Parathyroid adenoma (tissue), 2 donors: ENCODE data around the gene TMSB15C.

Experiments used
- H2AFZ ChIP-seq: fragments of 300-600 bp; sonication (generic); one replicate; pipeline ENCODE4 v1.7.0; 2017; ENCODE audit warnings: antibody characterized with exemption, mild to moderate bottlenecking
- H3K27ac ChIP-seq: fragments of 300-600 bp; sonication (generic); one replicate; pipeline ENCODE4 v1.7.0; 2017
- H3K27me3 ChIP-seq: fragments of 300-600 bp; sonication (generic); one replicate; pipeline ENCODE4 v1.7.0; 2017; ENCODE audit warnings: low read length; ENCODE audit not compliant: control insufficient read depth, insufficient read depth
- H3K36me3 ChIP-seq: fragments of 300-600 bp; sonication (generic); one replicate; pipeline ENCODE4 v1.7.0; 2017; ENCODE audit warnings: low read length; ENCODE audit not compliant: control insufficient read depth, insufficient read depth
- H3K4me1 ChIP-seq: fragments of 300-600 bp; sonication (generic); one replicate; pipeline ENCODE4 v1.7.0; 2017; ENCODE audit warnings: control low read depth
- H3K4me2 ChIP-seq: fragments of 300-600 bp; sonication (generic); one replicate; pipeline ENCODE4 v1.7.0; 2017; ENCODE audit warnings: low read length
- H3K4me3 ChIP-seq: fragments of 300-600 bp; sonication (generic); one replicate; pipeline ENCODE4 v1.7.0; 2017; ENCODE audit warnings: low read depth, low read length
- H3K79me2 ChIP-seq: fragments of 300-600 bp; sonication (generic); one replicate; pipeline ENCODE4 v1.7.0; 2017; ENCODE audit warnings: control low read depth
- H3K9ac ChIP-seq: fragments of 300-600 bp; sonication (generic); one replicate; pipeline ENCODE4 v1.7.0; 2017; ENCODE audit warnings: mild to moderate bottlenecking
- H3K9me3 ChIP-seq: fragments of 300-600 bp; sonication (generic); one replicate; pipeline ENCODE4 v1.7.0; 2017; ENCODE audit warnings: low read length; ENCODE audit not compliant: control insufficient read depth
- CTCF ChIP-seq: fragments of 300-600 bp; sonication (generic); IDR thresholded peaks from one replicate; pipeline ENCODE4 v1.7.0; 2017; ENCODE audit warnings: antibody characterized with exemption, mild to moderate bottlenecking
- donor health status: primary hyperparathyroidism.

Gene TMSB15C

GRCh38 chrX:104098919-104099318 is 22.9 kb upstream of the TMSB15C start:
- Histone ChIP-seq H3K4me3 (no peak overlapping the region), H3K79me2 (no peaks in the 10 kb centered on the region), H3K4me1 (no peaks in the 10 kb centered on the region), H3K27me3 (no peaks in the 10 kb centered on the region), H3K36me3 (no peaks in the 10 kb centered on the region), H3K9ac (no peak overlapping the region), H3K27ac (no peak overlapping the region), H2AFZ (no peak overlapping the region), H3K9me3 (no peaks in the 10 kb centered on the region), H3K4me2 (no peak overlapping the region)
- no peak for TF ChIP-seq CTCF

- Histone ChIP-seq H3K27ac (no peak overlapping the region), H3K9me3 (no peaks in the 10 kb centered on the region), H3K4me1 (no peaks in the 10 kb centered on the region), H2AFZ (no peak overlapping the region), H3K27me3 (no peaks in the 10 kb centered on the region), H3K4me3 (no peak overlapping the region), H3K9ac (no peak overlapping the region), H3K4me2 (no peak overlapping the region), H3K36me3 (no peaks in the 10 kb centered on the region), H3K79me2 (no peaks in the 10 kb centered on the region)
- peak; percentile 52 for TF ChIP-seq CTCF
Observed at GRCh38 chrX:104098151-104098808, 22.2 kb upstream of the TMSB15C start.

- no peak for TF ChIP-seq CTCF
- Histone ChIP-seq H3K27ac (no peak overlapping the region), H3K4me2 (no peak overlapping the region), H3K36me3 (no peaks in the 10 kb centered on the region), H3K9me3 (no peaks in the 10 kb centered on the region), H3K79me2 (no peaks in the 10 kb centered on the region), H3K9ac (no peak overlapping the region), H2AFZ (no peak overlapping the region), H3K4me3 (no peak overlapping the region), H3K27me3 (no peaks in the 10 kb centered on the region), H3K4me1 (no peaks in the 10 kb centered on the region)
Observed at GRCh38 chrX:104085919-104086318, 9.9 kb upstream of the TMSB15C start.

GRCh38 chrX:104085477-104085876 is 9.4 kb upstream of the TMSB15C start:
- no peak overlapping the region for H3K4me3 ChIP-seq
- H2AFZ ChIP-seq = no peak overlapping the region
- no peaks in the 10 kb centered on the region for H3K27me3 ChIP-seq
- no peak overlapping the region for H3K4me2 ChIP-seq
- no peak overlapping the region for H3K27ac ChIP-seq
- H3K9ac ChIP-seq = no peak overlapping the region
- no peaks in the 10 kb centered on the region for H3K36me3 ChIP-seq
- H3K9me3 ChIP-seq = no peaks in the 10 kb centered on the region
- no peak for TF ChIP-seq CTCF
- no peaks in the 10 kb centered on the region for H3K4me1 ChIP-seq
- H3K79me2 ChIP-seq = no peaks in the 10 kb centered on the region
